PFSK-1 (cell line): ENCODE measurements around the gene ADAMTS1.

Experiments used
- FOXP2 ChIP-seq: optimal IDR thresholded peaks from 2 replicates; pipeline ENCODE3; 2011; ENCODE audit warnings: borderline replicate concordance, control low read depth, inconsistent platforms; ENCODE audit not compliant: insufficient read depth; ENCODE audit errors: extremely low read length, extremely low read depth
- POLR2AphosphoS5 ChIP-seq: IDR thresholded peaks from 2 replicates; pipeline ENCODE4 v1.6.1; 2012; ENCODE audit warnings: low read depth, mild to moderate bottlenecking, control low read depth, low read length, moderate library complexity
- REST ChIP-seq, 2 experiments: IDR thresholded peaks; 2 replicates each; pipeline versions ENCODE4 v1.6.1 to v1.8.0; 2011 to 2012; ENCODE audit warnings: low read depth in 2 of 2, low read length in 2 of 2, control low read depth in 1 of 2, inconsistent platforms in 1 of 2, mild to moderate bottlenecking in 1 of 2, moderate library complexity in 1 of 2; ENCODE audit not compliant: insufficient read depth in 1 of 2
- SIN3A ChIP-seq: IDR thresholded peaks from 2 replicates; pipeline ENCODE4 v1.6.1; 2012; ENCODE audit warnings: mild to moderate bottlenecking, low read length, moderate library complexity, borderline replicate concordance; ENCODE audit not compliant: insufficient read depth
- TAF1 ChIP-seq: IDR thresholded peaks from 2 replicates; pipeline ENCODE4 v1.6.1; 2012; ENCODE audit warnings: low read length, control low read depth, borderline replicate concordance; ENCODE audit not compliant: insufficient read depth

Gene ADAMTS1

GRCh38 chr21:26804895-26805609 lies 40.2 kb downstream of the ADAMTS1 start:
- TF ChIP-seq FOXP2, result no peak
- no peak for TF ChIP-seq REST (IDR thresholded peaks at IDR 0.05; ENCODE audit: insufficient read depth in 1 of 2, low read depth in 2 of 2, low read length in 2 of 2)
- no peak for TF ChIP-seq SIN3A
- TF ChIP-seq POLR2AphosphoS5, result no peak
- TF ChIP-seq TAF1, result no peak

- TF ChIP-seq TAF1 (no peak), REST (IDR thresholded peaks at IDR 0.05; ENCODE audit: insufficient read depth in 1 of 2, low read depth in 2 of 2, low read length in 2 of 2) (no peak), POLR2AphosphoS5 (no peak), FOXP2 (no peak), SIN3A (no peak)
Measured at GRCh38 chr21:26801498-26801897, 43.7 kb downstream of the ADAMTS1 start.

GRCh38 chr21:26800970-26801431 lies 44.2 kb downstream of the ADAMTS1 start:
- TF ChIP-seq REST (IDR thresholded peaks at IDR 0.05; ENCODE audit: insufficient read depth in 1 of 2, low read depth in 2 of 2, low read length in 2 of 2), result no peak
- no peak for TF ChIP-seq TAF1
- TF ChIP-seq SIN3A, result no peak
- no peak for TF ChIP-seq POLR2AphosphoS5
- no peak for TF ChIP-seq FOXP2

GRCh38 chr21:26800455-26800854 lies 44.8 kb downstream of the ADAMTS1 start:
- TF ChIP-seq SIN3A (no peak), FOXP2 (no peak), TAF1 (no peak), POLR2AphosphoS5 (no peak), REST (IDR thresholded peaks at IDR 0.05; ENCODE audit: insufficient read depth in 1 of 2, low read depth in 2 of 2, low read length in 2 of 2) (no peak)
